SJSA1 (cell line): ENCODE results near the gene CDKAL1. TPM values are rescaled to one million over a fixed set of nuclear protein-coding genes. Genes with fewer than 3 reads are reported as not detected.

Experiments used
- DNase-seq, 2 experiments: peaks; one replicate each; pipeline ENCODE4 v3.0.0-alpha.2; 2015 to 2020; ENCODE audit warnings: low spot score in 2 of 2, low read depth in 1 of 2
- H3K27ac ChIP-seq: fragments of 250-450 bp; sonication (Bioruptor Pico); 2 replicates; pipeline ENCODE4 v1.5.1; 2020; ENCODE audit warnings: mild to moderate bottlenecking, moderate library complexity
- H3K27me3 ChIP-seq: fragments of 250-450 bp; sonication (Bioruptor Pico); replicated peaks from 2 replicates; pipeline ENCODE4 v1.5.1; 2020; ENCODE audit warnings: mild to moderate bottlenecking, moderate library complexity
- H3K36me3 ChIP-seq: fragments of 250-450 bp; sonication (Bioruptor Pico); 2 replicates; pipeline ENCODE4 v1.5.1; 2020; ENCODE audit warnings: mild to moderate bottlenecking
- H3K4me1 ChIP-seq: fragments of 250-450 bp; sonication (Bioruptor Pico); replicated peaks from 2 replicates; pipeline ENCODE4 v1.6.1; 2021; ENCODE audit warnings: mild to moderate bottlenecking
- H3K4me3 ChIP-seq: fragments of 250-450 bp; sonication (Bioruptor Pico); 2 replicates; pipeline ENCODE4 v1.5.1; 2020; ENCODE audit warnings: mild to moderate bottlenecking
- H3K9me3 ChIP-seq: fragments of 250-450 bp; sonication (Bioruptor Pico); replicated peaks from 2 replicates; pipeline ENCODE4 v1.5.1; 2020; ENCODE audit warnings: mild to moderate bottlenecking
- total RNA-seq: library from RNA; depleted of rRNA; stranded (reverse); fragments of >200 nt; shearing (Covaris generic); gene quantifications from 2 replicates; pipeline ENCODE4 v1.2.3, GENCODE V29; 2014

Gene CDKAL1
- total RNA-seq, 1 experiment from 2014 or later: 25.7 TPM

GRCh38 chr6:20669571-20670314, 135.5 kb downstream of the CDKAL1 start:
- Histone ChIP-seq H3K36me3 (no peaks in the 10 kb centered on the region), H3K27me3 (no peaks in the 10 kb centered on the region), H3K27ac (no peak overlapping the region), H3K4me3 (no peak overlapping the region), H3K4me1 (peaks cover 8% of the 10 kb centered on the region; the same call in 1 of the 2 replicates), H3K9me3 (no peaks in the 10 kb centered on the region)
- DNase-seq: no peak

GRCh38 chr6:20670750-20671149, 136.5 kb downstream of the CDKAL1 start:
- no peak overlapping the region for H3K27ac ChIP-seq
- DNase-seq: no peak

GRCh38 chr6:20672038-20672437, 137.8 kb downstream of the CDKAL1 start:
- peaks cover 8% of the 10 kb centered on the region; the same call in 1 of the 2 replicates for H3K4me1 ChIP-seq
- no peaks in the 10 kb centered on the region for H3K9me3 ChIP-seq
- no peak for DNase-seq
- H3K36me3 ChIP-seq: no peaks in the 10 kb centered on the region
- H3K4me3 ChIP-seq: no peak overlapping the region
- H3K27ac ChIP-seq: no peak overlapping the region
- H3K27me3 ChIP-seq: no peaks in the 10 kb centered on the region

More at GRCh38 chr6:20670750-20671149, 136.5 kb downstream of the CDKAL1 start:
- Histone ChIP-seq H3K4me1 (peaks cover 8% of the 10 kb centered on the region; the same call in 1 of the 2 replicates), H3K4me3 (no peak overlapping the region), H3K36me3 (no peaks in the 10 kb centered on the region), H3K27me3 (no peaks in the 10 kb centered on the region), H3K9me3 (no peaks in the 10 kb centered on the region)

DNA sequence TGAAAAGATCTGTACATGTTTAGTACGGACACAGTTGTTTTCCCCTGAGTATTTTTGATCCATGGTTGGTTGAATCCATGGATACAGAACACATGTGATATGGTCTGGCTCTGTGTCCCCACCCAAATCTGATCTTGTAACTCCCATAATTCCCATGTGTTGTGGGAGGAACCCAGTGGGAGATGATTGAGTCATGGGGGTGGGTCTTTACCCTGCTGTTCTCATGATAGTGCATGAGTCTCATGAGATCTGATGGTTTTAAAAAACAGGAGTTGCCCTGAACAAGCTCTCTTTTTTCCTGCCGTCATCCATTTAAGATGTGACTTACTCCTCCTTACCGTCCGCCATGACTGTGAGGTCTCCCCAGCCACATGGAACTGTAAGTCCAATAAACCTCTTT, 139.2 kb downstream of the CDKAL1 start:
- no peak for DNase-seq
- Histone ChIP-seq H3K36me3 (no peaks in the 10 kb centered on the region), H3K27ac (no peak overlapping the region), H3K4me3 (no peak overlapping the region), H3K27me3 (no peaks in the 10 kb centered on the region), H3K9me3 (no peaks in the 10 kb centered on the region), H3K4me1 (peaks cover 8% of the 10 kb centered on the region; the same call in 1 of the 2 replicates)

GRCh38 chr6:20674664-20675063, 140.4 kb downstream of the CDKAL1 start:
- H3K27me3 ChIP-seq: no peaks in the 10 kb centered on the region
- H3K9me3 ChIP-seq: no peaks in the 10 kb centered on the region
- H3K4me3 ChIP-seq: no peak overlapping the region
- no peaks in the 10 kb centered on the region for H3K36me3 ChIP-seq
- no peak for DNase-seq
- H3K4me1 ChIP-seq: peaks cover 8% of the 10 kb centered on the region; the same call in 1 of the 2 replicates
- H3K27ac ChIP-seq: no peak overlapping the region

- no peaks in the 10 kb centered on the region for H3K36me3 ChIP-seq
- no peaks in the 10 kb centered on the region for H3K9me3 ChIP-seq
- no peak overlapping the region for H3K4me3 ChIP-seq
- no peaks in the 10 kb centered on the region for H3K4me1 ChIP-seq
- no peak overlapping the region for H3K27ac ChIP-seq
- no peak for DNase-seq
- no peaks in the 10 kb centered on the region for H3K27me3 ChIP-seq
Measured at GRCh38 chr6:20678831-20679352, 144.6 kb downstream of the CDKAL1 start.

- H3K4me1 ChIP-seq: no peaks in the 10 kb centered on the region
- H3K4me3 ChIP-seq: no peak overlapping the region
- H3K27me3 ChIP-seq: no peaks in the 10 kb centered on the region
- H3K27ac ChIP-seq: no peak overlapping the region
- H3K9me3 ChIP-seq: no peaks in the 10 kb centered on the region
- DNase-seq: no peak
- no peaks in the 10 kb centered on the region for H3K36me3 ChIP-seq
Measured at GRCh38 chr6:20680697-20681165, 146.5 kb downstream of the CDKAL1 start.

GRCh38 chr6:20681243-20681684, 147.0 kb downstream of the CDKAL1 start:
- no peak for DNase-seq
- Histone ChIP-seq H3K36me3 (no peaks in the 10 kb centered on the region), H3K4me1 (no peaks in the 10 kb centered on the region), H3K27ac (no peak overlapping the region), H3K9me3 (no peaks in the 10 kb centered on the region), H3K4me3 (no peak overlapping the region), H3K27me3 (no peaks in the 10 kb centered on the region)

- no peak for DNase-seq
- Histone ChIP-seq H3K36me3 (no peaks in the 10 kb centered on the region), H3K4me3 (no peak overlapping the region), H3K27me3 (no peaks in the 10 kb centered on the region), H3K9me3 (no peaks in the 10 kb centered on the region), H3K27ac (no peak overlapping the region), H3K4me1 (no peaks in the 10 kb centered on the region)
Measured at GRCh38 chr6:20684474-20684873, 150.2 kb downstream of the CDKAL1 start.

- Histone ChIP-seq H3K36me3 (no peaks in the 10 kb centered on the region), H3K27ac (no peak overlapping the region), H3K27me3 (no peaks in the 10 kb centered on the region), H3K4me1 (no peaks in the 10 kb centered on the region), H3K9me3 (no peaks in the 10 kb centered on the region), H3K4me3 (no peak overlapping the region)
- DNase-seq: no peak
Measured at GRCh38 chr6:20686142-20686541, 151.9 kb downstream of the CDKAL1 start.

GRCh38 chr6:20687494-20687893, 153.2 kb downstream of the CDKAL1 start:
- H3K4me3 ChIP-seq: no peak overlapping the region
- H3K4me1 ChIP-seq: no peaks in the 10 kb centered on the region
- no peaks in the 10 kb centered on the region for H3K36me3 ChIP-seq
- H3K27me3 ChIP-seq: no peaks in the 10 kb centered on the region
- H3K27ac ChIP-seq: no peak overlapping the region
- DNase-seq: no peak
- H3K9me3 ChIP-seq: no peaks in the 10 kb centered on the region

- Histone ChIP-seq H3K27ac (no peak overlapping the region), H3K27me3 (no peaks in the 10 kb centered on the region)
- DNase-seq: no peak
Measured at GRCh38 chr6:20688710-20689500, 154.6 kb downstream of the CDKAL1 start.

DNA sequence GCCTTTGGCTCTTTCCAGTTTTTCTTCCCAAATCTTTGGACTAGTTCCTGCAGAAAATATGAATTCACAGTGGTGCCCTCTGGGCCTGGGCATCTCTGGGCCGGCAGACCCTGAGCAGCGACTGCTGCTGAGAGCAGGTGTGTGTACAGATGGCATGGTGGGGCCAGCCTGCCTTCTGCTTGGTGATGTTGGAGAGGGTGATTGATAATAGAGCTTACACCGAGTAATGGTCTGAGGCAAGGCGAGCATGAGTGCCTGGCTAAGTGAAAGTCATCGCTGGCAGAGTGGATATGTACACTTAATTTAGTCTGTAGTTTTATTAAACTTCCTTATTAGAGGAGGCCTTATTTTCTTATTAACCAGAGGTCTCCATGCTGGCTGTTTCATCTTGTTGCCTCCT, 156.9 kb downstream of the CDKAL1 start:
- DNase-seq: no peak
- H3K27me3 ChIP-seq: no peaks in the 10 kb centered on the region

More at GRCh38 chr6:20688710-20689500, 154.6 kb downstream of the CDKAL1 start:
- no peaks in the 10 kb centered on the region for H3K36me3 ChIP-seq
- H3K4me1 ChIP-seq: no peaks in the 10 kb centered on the region
- H3K4me3 ChIP-seq: no peak overlapping the region
- no peaks in the 10 kb centered on the region for H3K9me3 ChIP-seq

GRCh38 chr6:20692023-20692422, 157.8 kb downstream of the CDKAL1 start:
- H3K27me3 ChIP-seq: no peaks in the 10 kb centered on the region
- H3K4me3 ChIP-seq: no peak overlapping the region
- DNase-seq: no peak
- no peak overlapping the region for H3K27ac ChIP-seq
- H3K4me1 ChIP-seq: no peaks in the 10 kb centered on the region
- H3K9me3 ChIP-seq: no peaks in the 10 kb centered on the region
- H3K36me3 ChIP-seq: no peaks in the 10 kb centered on the region

More for the DNA sequence above, 156.9 kb downstream of the CDKAL1 start:
- no peak overlapping the region for H3K27ac ChIP-seq
- H3K9me3 ChIP-seq: no peaks in the 10 kb centered on the region
- no peaks in the 10 kb centered on the region for H3K36me3 ChIP-seq
- no peak overlapping the region for H3K4me3 ChIP-seq
- H3K4me1 ChIP-seq: no peaks in the 10 kb centered on the region
